Iris pigment epithelial cell (primary cell): ENCODE measurements around the gene PARP12.

Source experiments
- DNase-seq: peaks from one replicate; pipeline ENCODE4 v3.0.0-alpha.2; 2011; ENCODE audit warnings: low read depth

Gene PARP12

GRCh38 chr7:140014123-140014522 lies 48.6 kb downstream of the PARP12 start:
- DNase-seq, result no peak

- DNase-seq, result no peak
Measured at GRCh38 chr7:140013676-140014075, 49.1 kb downstream of the PARP12 start.

- DNase-seq, result no peak
Measured at GRCh38 chr7:140010194-140010895, 52.4 kb downstream of the PARP12 start.

- no peak for DNase-seq
Measured at GRCh38 chr7:140009735-140010134, 53.0 kb downstream of the PARP12 start.

GRCh38 chr7:140008755-140009610 lies 53.8 kb downstream of the PARP12 start:
- no peak for DNase-seq

- no peak for DNase-seq
Measured at GRCh38 chr7:140007051-140007690, 55.6 kb downstream of the PARP12 start.

GRCh38 chr7:140006600-140006999 lies 56.2 kb downstream of the PARP12 start:
- no peak for DNase-seq

GRCh38 chr7:140005754-140006503 lies 56.8 kb downstream of the PARP12 start:
- DNase-seq, result peak; percentile 40

GRCh38 chr7:140005341-140005740 lies 57.4 kb downstream of the PARP12 start:
- DNase-seq, result no peak

- DNase-seq, result no peak
Measured at GRCh38 chr7:140004672-140005071, 58.1 kb downstream of the PARP12 start.

- peak; percentile 74 for DNase-seq
Measured at GRCh38 chr7:140003913-140004382, 58.8 kb downstream of the PARP12 start.

- no peak for DNase-seq
Measured at GRCh38 chr7:140000666-140001268, 62.0 kb downstream of the PARP12 start.

GRCh38 chr7:139999516-139999915 lies 63.2 kb downstream of the PARP12 start:
- no peak for DNase-seq

- no peak for DNase-seq
Measured at GRCh38 chr7:139998572-139998971, 64.2 kb downstream of the PARP12 start.

GRCh38 chr7:139995017-139995915 lies 67.5 kb downstream of the PARP12 start:
- peak; percentile 51 for DNase-seq

GRCh38 chr7:139994356-139994755 lies 68.4 kb downstream of the PARP12 start:
- DNase-seq, result no peak

GRCh38 chr7:139993592-139993991 lies 69.2 kb downstream of the PARP12 start:
- DNase-seq, result no peak

GRCh38 chr7:139993169-139993568 lies 69.6 kb downstream of the PARP12 start:
- DNase-seq, result no peak

- no peak for DNase-seq
Measured at GRCh38 chr7:139992353-139993044, 70.3 kb downstream of the PARP12 start.

- no peak for DNase-seq
Measured at GRCh38 chr7:139991911-139992310, 70.8 kb downstream of the PARP12 start.
